OCI-LY3 (cell line): ENCODE measurements around the gene TOR1A.

Experiments
- CTCF ChIP-seq: fragments of 200-600, 300-600 bp; sonication (generic); IDR thresholded peaks from 2 replicates; pipeline ENCODE4 v1.5.1; 2014; ENCODE audit warnings: antibody characterized with exemption, low read length, low read depth
- EZH2phosphoT487 ChIP-seq: fragments of 200-600 bp; shearing (Covaris generic); IDR thresholded peaks from 2 replicates; pipeline ENCODE4 v1.6.1; 2018; ENCODE audit warnings: antibody characterized with exemption, mixed run types, low read depth

- no peak for TF ChIP-seq CTCF
- TF ChIP-seq EZH2phosphoT487 = no peak
These were observed 29.7 kb upstream of the TOR1A start for GRCh38 chr9:129853614-129854013.
